Right atrium auricular region (tissue), 2 donors: Measurements from ENCODE around the gene GPR63. TPM values are rescaled to one million over a fixed set of nuclear protein-coding genes. Genes with fewer than 3 reads are reported as not detected.

Source experiments
- DNase-seq: peaks from one replicate; pipeline ENCODE4 v3.0.0-alpha.2; 2019; ENCODE audit warnings: low spot score
- H3K27ac ChIP-seq, 2 donors: fragments of 200-600 bp; sonication (generic); 1 replicate in 1 of 2; 2 replicates in 1 of 2; pipeline ENCODE4 v1.5.1; 2016 to 2019
- H3K27me3 ChIP-seq, 2 donors: fragments of 200-600 bp; sonication (generic); one replicate each; pipeline versions ENCODE4 v1.5.1 to v1.6.0; 2017 to 2019
- H3K36me3 ChIP-seq: fragments of 200-600 bp; sonication (generic); one replicate; pipeline ENCODE4 v1.5.1; 2016
- H3K4me1 ChIP-seq, 2 donors: fragments of 200-600 bp; sonication (generic); one replicate each; pipeline versions ENCODE4 v1.5.1 to v1.6.0; 2017 to 2019
- H3K4me3 ChIP-seq, 2 donors: fragments of 200-600 bp; sonication (generic); 1 replicate in 1 of 2; 2 replicates in 1 of 2; pipeline ENCODE4 v1.5.1; 2017 to 2019; ENCODE audit warnings: mild to moderate bottlenecking in 1 of 2, moderate library complexity in 1 of 2
- H3K9me3 ChIP-seq, 2 donors: fragments of 200-600 bp; sonication (generic); one replicate each; pipeline ENCODE4 v1.5.1; 2019
- total RNA-seq, 2 donors: library from RNA; depleted of rRNA; stranded (reverse); fragments of >200 nt; gene quantifications; one replicate each; pipeline ENCODE4 v1.1.0, GENCODE V29; 2016
- TF ChIP-seq, protein P1 (sequence below), 2 donors: fragments of 200-600 bp; sonication (generic); IDR thresholded peaks; one replicate each; pipeline ENCODE4 v1.5.1; 2019; ENCODE audit warnings: antibody characterized with exemption in 2 of 2

The GPR63 gene
- total RNA-seq, 2 donors from 2014 or later = 0.37 to 0.86 TPM

DNA sequence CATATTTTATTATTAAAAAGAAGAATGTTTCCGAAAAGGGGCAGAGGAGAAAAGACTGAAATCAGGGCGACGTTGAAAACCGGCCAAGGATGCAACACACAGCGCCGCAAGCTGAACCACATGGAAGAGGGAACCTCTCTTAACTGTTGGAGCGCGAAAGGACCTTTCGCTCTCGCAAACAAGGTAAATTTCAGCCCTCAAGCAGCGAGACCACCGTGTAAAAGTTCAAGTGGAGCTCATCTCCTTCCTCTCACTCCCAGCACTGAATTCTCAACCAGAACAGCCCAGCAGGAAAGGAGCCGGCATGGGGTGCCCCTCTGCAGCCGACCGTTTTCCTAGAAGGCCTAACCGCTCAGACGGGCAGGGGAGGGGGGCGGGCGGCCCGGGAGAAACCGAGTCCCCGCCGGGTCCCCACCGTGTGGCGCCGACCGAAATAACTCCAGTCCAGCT is 621 bp downstream of the GPR63 start:
- TF ChIP-seq, protein P1, sequence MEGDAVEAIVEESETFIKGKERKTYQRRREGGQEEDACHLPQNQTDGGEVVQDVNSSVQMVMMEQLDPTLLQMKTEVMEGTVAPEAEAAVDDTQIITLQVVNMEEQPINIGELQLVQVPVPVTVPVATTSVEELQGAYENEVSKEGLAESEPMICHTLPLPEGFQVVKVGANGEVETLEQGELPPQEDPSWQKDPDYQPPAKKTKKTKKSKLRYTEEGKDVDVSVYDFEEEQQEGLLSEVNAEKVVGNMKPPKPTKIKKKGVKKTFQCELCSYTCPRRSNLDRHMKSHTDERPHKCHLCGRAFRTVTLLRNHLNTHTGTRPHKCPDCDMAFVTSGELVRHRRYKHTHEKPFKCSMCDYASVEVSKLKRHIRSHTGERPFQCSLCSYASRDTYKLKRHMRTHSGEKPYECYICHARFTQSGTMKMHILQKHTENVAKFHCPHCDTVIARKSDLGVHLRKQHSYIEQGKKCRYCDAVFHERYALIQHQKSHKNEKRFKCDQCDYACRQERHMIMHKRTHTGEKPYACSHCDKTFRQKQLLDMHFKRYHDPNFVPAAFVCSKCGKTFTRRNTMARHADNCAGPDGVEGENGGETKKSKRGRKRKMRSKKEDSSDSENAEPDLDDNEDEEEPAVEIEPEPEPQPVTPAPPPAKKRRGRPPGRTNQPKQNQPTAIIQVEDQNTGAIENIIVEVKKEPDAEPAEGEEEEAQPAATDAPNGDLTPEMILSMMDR (IDR thresholded peaks at IDR 0.05) = no peak
- H3K4me3 ChIP-seq = peak overlapping the region; percentile 55 to 70
- H3K27me3 ChIP-seq = no peaks in the 10 kb centered on the region
- H3K9me3 ChIP-seq = no peaks in the 10 kb centered on the region
- peaks cover 0 to 17% of the 10 kb centered on the region in 2 donors for H3K4me1 ChIP-seq
- DNase-seq = no peak
- no peaks in the 10 kb centered on the region for H3K36me3 ChIP-seq
- peak overlapping the region in 1 of 2 donors; percentile 7 for H3K27ac ChIP-seq

DNA sequence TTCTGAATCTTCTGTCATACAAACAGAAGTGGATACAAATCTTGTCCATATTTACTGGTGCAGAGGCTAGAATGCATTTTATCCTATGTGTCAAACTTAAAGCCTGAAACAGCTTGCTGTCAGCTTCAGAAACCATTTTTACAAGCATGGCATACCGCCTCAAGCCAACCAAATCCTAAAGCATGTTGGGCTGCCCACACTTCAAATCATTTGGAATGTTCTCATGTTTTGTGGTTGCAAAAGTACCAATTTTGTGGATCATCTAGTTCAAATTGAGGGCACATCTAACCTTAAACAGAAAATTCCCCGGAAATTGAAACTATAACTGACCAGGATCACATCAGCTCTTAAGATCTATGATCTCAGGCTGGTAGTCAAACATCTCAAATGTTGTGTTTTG is 3.2 kb downstream of the GPR63 start:
- H3K27ac ChIP-seq = no peak overlapping the region
- no peak overlapping the region for H3K4me3 ChIP-seq
- H3K36me3 ChIP-seq = no peaks in the 10 kb centered on the region
- TF ChIP-seq, protein P1 (IDR thresholded peaks at IDR 0.05) = no peak
- H3K27me3 ChIP-seq = no peaks in the 10 kb centered on the region
- no peaks in the 10 kb centered on the region for H3K9me3 ChIP-seq
- peaks cover 0 to 17% of the 10 kb centered on the region in 2 donors for H3K4me1 ChIP-seq
- no peak for DNase-seq

DNA sequence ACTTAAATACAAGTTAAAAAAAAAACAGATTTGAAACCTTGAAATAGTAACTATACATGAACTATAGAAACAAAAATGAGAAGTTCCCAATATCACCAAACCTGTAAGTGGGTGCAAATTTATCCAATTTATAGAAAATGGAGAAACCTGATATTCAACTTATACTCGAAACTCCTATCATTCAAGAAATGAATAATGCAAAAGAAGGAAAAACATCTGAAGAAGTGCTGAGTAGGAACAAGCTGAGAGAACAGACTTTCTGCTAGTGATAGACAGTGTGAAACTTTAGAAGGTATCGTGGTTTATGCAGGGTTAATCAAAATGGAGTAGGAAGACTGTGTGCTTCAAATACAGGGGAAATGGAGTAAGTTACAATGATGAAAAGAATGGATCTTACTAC is 4.5 kb downstream of the GPR63 start:
- no peaks in the 10 kb centered on the region for H3K9me3 ChIP-seq
- TF ChIP-seq, protein P1 (IDR thresholded peaks at IDR 0.05) = no peak
- H3K4me1 ChIP-seq = peaks cover 0 to 12% of the 10 kb centered on the region in 2 donors
- no peaks in the 10 kb centered on the region for H3K36me3 ChIP-seq
- H3K4me3 ChIP-seq = no peak overlapping the region
- H3K27ac ChIP-seq = no peak overlapping the region
- no peak for DNase-seq
- H3K27me3 ChIP-seq = no peaks in the 10 kb centered on the region

DNA sequence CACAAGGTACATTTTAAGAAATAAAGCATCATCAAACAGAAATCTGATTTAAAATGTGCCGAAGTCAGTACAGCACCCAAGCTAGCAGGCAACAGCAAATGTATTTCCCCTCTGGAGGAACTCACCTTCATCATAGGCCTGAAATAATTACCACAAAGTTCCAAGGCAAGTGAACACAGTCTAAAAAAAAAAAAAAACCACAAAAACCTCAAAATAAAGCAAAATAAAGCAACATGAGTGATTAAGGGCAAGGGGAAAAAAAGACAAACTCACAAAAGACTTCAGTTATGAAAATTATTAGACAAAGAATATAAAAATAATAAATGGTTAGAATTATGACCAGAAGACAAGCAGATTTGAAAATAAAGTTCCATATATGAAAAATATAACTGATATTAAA is 10.4 kb downstream of the GPR63 start:
- H3K9me3 ChIP-seq = no peaks in the 10 kb centered on the region
- no peaks in the 10 kb centered on the region for H3K27me3 ChIP-seq
- H3K36me3 ChIP-seq = no peaks in the 10 kb centered on the region
- H3K4me3 ChIP-seq = no peak overlapping the region
- no peak overlapping the region for H3K27ac ChIP-seq
- TF ChIP-seq, protein P1 (IDR thresholded peaks at IDR 0.05) = no peak
- no peak for DNase-seq
- H3K4me1 ChIP-seq = no peaks in the 10 kb centered on the region

DNA sequence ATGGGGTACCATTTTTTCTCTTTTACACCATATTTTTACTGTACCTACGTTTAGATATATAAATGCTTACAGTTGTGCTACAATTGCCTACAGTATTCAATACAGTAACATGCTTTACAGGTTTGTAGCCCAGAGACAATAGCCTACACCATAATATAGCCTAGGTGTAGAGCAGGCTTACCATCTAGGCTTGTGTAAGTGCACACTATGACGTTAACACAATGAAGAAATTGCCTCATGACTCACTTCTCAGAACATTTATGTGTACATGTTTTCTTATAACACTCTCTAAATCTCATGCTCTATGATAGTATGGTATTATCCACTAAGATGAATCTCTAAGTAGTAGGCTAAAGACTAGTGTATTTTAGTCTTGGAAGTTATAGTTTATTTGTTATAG is 13.5 kb downstream of the GPR63 start:
- H3K27me3 ChIP-seq = no peaks in the 10 kb centered on the region
- no peaks in the 10 kb centered on the region for H3K36me3 ChIP-seq
- H3K9me3 ChIP-seq = no peaks in the 10 kb centered on the region
- DNase-seq = no peak
- H3K4me3 ChIP-seq = no peak overlapping the region
- H3K4me1 ChIP-seq = no peaks in the 10 kb centered on the region
- TF ChIP-seq, protein P1 (IDR thresholded peaks at IDR 0.05) = no peak
- H3K27ac ChIP-seq = no peak overlapping the region

DNA sequence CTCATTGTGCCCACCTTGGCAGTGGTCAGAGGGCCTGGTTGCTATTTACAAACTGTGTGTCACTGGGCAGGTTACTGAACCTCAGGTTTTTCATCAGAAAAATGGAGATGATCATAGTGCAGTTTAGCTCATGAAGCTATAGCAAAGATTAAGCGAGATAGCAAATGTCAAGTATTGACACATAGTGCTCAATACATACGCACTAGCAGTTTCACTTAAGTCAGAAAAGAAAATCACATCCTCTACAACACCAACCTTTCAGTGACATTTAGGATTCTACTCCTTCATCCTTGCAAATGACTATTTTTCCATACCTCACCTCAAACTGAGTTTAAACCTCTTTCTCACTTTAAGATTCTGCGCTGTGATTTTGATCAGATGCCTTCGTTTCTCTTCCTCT is 16.2 kb downstream of the GPR63 start:
- no peak overlapping the region for H3K27ac ChIP-seq
- H3K36me3 ChIP-seq = no peaks in the 10 kb centered on the region
- no peaks in the 10 kb centered on the region for H3K9me3 ChIP-seq
- H3K4me3 ChIP-seq = no peak overlapping the region
- H3K4me1 ChIP-seq = no peaks in the 10 kb centered on the region
- DNase-seq = no peak
- TF ChIP-seq, protein P1 (IDR thresholded peaks at IDR 0.05) = no peak
- H3K27me3 ChIP-seq = no peaks in the 10 kb centered on the region
